Myocyte (in vitro differentiated cells): Measurements from ENCODE around the gene ALDH1A1. TPM values are rescaled to one million over a fixed set of nuclear protein-coding genes. Genes with fewer than 3 reads are reported as not detected.
"Not testable (repeated sequence)": the region's sequence is repeated elsewhere in the genome, so short reads cannot be mapped to it uniquely, and the experiment has no call there.

Source experiments
- DNase-seq: peaks from one replicate; pipeline ENCODE4 v3.0.0-alpha.2; 2012; ENCODE audit warnings: low read depth
- total RNA-seq: library from RNA; depleted of rRNA; stranded (reverse); fragments of >200 nt; gene quantifications from 2 replicates; pipeline ENCODE4 v1.2.3, GENCODE V29; 2014

ALDH1A1 gene
- total RNA-seq, 1 donor from 2014 or later, result 255 TPM

DNA sequence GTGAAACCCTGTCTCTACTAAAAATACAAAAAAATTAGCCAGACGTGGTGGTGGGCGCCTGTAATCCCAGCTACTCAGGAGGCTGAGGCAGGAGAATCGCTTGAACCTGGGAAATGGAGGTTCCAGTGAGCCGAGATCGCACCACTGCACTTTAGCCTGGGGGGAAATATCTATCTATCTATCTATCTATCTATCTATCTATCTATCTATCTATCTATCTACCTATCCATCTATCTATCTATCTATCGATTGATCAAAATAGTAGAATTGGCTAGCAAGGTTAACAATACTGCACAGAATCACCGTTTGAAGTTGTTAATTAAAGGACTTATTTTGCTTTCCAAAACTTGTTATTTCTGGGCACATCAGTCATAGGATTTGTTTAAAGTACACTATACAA is 90.1 kb downstream of the ALDH1A1 start:
- not testable (repeated sequence) for DNase-seq

DNA sequence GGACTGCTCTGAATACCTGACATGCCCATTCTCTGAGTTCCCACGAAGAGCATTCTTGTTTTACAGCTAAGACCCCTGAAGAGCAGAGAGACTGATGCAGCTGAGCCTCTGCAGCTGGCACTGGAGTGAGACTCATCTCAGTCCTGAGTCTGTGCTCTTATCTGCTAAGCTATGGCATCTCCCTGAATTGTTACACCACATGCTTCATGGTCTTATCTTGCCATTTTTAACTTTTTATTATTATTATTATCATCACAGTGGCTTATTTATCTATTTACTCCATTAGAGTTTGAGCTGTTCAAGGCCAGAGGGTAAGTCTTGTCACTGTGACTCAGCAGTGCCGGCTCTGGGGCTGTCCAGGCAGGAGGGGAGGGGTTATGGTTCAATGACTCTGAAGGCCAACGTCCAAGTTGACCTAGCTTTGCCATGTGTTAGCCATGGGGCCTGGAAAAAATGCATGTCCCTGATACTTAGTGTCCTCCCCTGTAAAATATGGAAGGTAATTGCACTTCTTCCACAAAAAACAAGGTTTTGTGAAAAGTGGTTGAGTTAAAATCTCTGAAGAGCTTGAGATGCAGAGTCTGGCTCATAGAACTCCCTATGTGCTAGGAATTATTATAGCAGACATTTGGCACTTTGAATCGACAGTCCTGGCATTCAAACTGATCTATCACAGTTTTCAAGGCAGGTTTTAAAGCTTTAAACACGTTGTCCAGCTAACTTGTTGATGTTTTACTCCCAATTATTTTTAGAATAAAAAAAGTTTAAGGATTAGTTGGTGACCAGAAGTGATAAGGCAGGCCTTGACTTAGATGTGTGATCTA is 94.6 kb downstream of the ALDH1A1 start:
- peak; percentile 33 for DNase-seq

DNA sequence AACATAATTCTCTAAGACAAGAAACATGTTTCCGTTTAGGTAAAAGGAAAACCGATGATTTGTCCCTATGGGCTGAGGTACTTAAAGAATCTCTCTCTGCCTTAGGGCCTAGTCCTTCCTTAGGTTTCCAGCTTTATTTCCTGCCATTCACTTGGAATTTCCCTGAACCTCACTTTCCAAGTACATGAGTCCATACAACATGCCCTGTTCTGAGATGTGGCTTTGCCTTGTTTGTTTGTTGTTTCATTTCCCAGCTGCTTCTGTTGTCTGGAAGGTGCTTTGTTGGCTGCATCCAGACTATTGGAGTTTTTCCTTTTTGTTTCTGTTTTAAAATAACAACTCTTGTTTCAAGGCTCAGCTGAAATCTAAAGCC is 95.2 kb downstream of the ALDH1A1 start:
- no peak for DNase-seq

DNA sequence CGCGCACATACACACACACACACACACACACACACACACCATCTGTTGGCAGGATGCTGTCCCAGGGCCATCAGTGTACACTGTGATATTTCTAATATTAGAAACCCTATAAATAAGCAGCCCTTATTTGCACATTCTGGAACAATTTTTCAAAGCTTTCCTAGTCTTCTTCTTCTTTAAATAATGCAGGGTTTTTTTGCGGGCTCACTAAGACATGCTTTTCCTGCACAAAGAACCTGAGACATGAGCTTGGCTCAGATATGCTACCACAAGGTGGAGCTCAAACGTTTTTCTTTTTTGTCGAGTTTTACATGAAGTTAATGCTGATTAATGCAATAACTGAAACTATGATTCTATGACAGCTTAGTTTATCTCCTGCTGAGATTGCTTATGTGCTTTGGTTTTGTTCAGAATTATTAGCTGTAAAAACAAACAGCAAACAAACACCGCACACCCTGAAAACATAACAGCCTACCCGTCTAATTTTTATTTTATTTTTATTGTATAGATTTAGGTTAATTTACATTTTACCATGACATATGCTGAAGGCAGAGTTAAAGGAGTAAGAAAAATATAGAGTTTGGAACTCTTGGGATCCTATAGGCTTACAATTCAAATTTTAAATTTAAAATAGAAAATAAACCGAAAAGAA is 95.8 kb downstream of the ALDH1A1 start:
- DNase-seq, result peak; percentile 72

DNA sequence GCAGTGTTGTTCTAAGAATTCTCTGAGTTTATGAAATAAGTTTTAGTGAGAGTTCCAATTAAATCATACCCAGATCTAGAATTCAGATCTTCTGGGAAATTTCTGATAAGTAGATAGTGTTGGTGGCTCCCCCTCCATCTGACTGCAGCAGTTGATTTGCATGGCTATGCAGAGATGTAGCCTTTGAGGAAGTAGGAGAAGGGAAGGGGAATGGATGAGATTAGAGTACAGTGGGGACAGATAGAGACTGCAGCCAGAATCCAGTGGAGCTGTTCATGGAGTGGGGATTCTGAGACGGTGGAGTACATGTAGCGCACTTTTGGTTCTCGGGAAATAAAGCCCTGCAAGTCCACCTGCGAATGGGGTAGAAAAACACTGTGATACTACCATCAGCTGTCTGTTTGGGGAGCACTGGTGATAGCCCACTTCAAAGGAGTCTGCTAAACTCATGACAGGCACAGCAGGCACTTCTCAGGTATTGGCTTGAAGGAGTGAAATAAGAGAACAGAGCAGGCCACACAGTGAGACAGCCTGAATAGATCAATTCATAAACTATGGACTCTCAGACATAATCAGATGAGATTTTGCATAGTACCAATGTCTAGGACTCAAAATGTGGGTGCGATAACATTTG is 96.8 kb downstream of the ALDH1A1 start:
- no peak for DNase-seq

DNA sequence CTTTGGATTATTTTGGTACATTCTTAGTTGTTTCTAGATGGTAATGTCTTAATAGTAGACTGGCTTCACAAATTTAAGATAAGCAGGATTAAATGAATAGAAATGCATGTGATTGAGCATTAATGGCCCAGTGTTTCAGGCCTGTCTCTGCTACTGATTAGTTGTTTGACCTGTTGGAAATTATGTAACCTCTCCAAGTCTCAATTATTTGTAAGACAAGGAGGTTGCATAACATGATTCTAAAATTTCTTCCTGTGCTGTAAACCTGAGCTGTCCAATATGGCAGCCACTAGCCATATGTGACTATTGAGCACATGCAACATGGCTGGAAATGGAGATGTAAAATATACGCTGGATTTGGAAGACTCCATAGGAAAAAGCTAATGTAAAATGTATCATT is 97.5 kb downstream of the ALDH1A1 start:
- DNase-seq, result no peak

Other genes starting within 250 kb of the ALDH1A1 start
- 171 and 372 TPM in 2 replicates for gene ANXA1, start 198.8 kb upstream of the ALDH1A1 start, total RNA-seq